Stomach (tissue), 4 donors: ENCODE results near the gene GDNF.

ENCODE experiments used
- EP300 ChIP-seq: sonication (generic); formaldehyde crosslinking; IDR thresholded peaks from one replicate; pipeline ENCODE4 v1.6.1; 2017; ENCODE audit warnings: antibody characterized with exemption
- POLR2A ChIP-seq, 4 donors: fragments of 450-650 bp; IDR thresholded peaks; one replicate each; pipeline ENCODE4 v1.6.1; 2016; ENCODE audit warnings: antibody characterized with exemption in 4 of 4, control low read depth in 2 of 4, mild to moderate bottlenecking in 1 of 4, moderate library complexity in 1 of 4
- POLR2AphosphoS5 ChIP-seq, 3 donors: sonication (generic); formaldehyde crosslinking; IDR thresholded peaks; one replicate each; pipeline ENCODE4 v1.6.1; 2016; ENCODE audit warnings: antibody characterized with exemption in 3 of 3
- TF ChIP-seq, protein P1 (sequence below), 7 experiments: fragments of 450-650 bp in 4 of 7; fragments of 200-600 bp in 3 of 7; sonication (generic) in 3 of 7; IDR thresholded peaks; one replicate each; pipeline ENCODE4 v1.5.1; 2016 to 2019; ENCODE audit warnings: antibody characterized with exemption in 7 of 7, control low read depth in 2 of 7, mild to moderate bottlenecking in 1 of 7

DNA sequence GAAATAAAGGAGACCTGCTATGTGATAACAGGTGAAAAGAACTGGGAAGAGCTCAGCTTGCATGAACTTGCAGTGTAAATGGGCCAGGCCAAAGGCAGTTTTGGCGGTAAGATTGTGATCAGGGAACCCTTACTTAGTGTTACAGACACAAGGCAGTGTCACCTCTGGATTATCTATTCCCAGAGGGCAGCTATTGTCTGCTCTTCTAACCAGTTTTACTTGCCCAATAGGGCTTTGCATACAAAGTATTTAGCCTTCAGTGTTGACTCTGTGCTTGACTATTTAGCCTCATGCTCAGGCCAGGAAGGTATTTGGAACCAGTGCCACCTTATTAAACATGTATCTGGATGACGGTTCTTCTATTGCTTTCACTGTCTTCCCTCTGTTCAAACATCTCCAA is 38.3 kb downstream of the GDNF start:
- TF ChIP-seq, protein P1, sequence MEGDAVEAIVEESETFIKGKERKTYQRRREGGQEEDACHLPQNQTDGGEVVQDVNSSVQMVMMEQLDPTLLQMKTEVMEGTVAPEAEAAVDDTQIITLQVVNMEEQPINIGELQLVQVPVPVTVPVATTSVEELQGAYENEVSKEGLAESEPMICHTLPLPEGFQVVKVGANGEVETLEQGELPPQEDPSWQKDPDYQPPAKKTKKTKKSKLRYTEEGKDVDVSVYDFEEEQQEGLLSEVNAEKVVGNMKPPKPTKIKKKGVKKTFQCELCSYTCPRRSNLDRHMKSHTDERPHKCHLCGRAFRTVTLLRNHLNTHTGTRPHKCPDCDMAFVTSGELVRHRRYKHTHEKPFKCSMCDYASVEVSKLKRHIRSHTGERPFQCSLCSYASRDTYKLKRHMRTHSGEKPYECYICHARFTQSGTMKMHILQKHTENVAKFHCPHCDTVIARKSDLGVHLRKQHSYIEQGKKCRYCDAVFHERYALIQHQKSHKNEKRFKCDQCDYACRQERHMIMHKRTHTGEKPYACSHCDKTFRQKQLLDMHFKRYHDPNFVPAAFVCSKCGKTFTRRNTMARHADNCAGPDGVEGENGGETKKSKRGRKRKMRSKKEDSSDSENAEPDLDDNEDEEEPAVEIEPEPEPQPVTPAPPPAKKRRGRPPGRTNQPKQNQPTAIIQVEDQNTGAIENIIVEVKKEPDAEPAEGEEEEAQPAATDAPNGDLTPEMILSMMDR (IDR thresholded peaks at IDR 0.05), result no peak
- TF ChIP-seq POLR2A (IDR thresholded peaks at IDR 0.05), result no peak
- no peak for TF ChIP-seq EP300
- TF ChIP-seq POLR2AphosphoS5 (IDR thresholded peaks at IDR 0.05), result no peak
